ENCODE data around the gene CD96. TPM values are rescaled to one million over a fixed set of nuclear protein-coding genes. Genes with fewer than 3 reads are reported as not detected.
"Not testable (repeated sequence)": the region's sequence is repeated elsewhere in the genome, so short reads cannot be mapped to it uniquely, and the experiment has no call there.

The CD96 gene
- total RNA-seq, 1 donor from 2014 or later, result under 0.01 TPM

DNA sequence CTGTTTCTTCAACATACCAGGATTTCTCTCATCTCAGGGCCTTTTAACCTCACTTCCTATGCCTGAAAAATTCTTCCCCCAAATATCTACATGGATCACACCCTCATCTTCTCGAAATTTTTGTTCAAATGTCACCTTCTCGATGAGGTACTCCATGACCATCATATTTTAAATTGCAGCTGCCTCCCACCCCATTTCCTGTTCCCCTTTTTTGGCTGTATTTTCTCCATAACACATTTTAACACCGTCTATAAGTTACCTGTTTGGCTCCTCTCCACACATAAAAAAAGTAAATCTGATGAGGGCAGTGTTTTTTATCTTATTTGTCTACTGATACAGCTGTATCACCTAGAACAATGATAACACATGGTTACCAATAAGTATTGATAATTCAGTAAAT, 73.9 kb downstream of the CD96 start:
- Histone ChIP-seq H3K9me3 (ENCODE audit: control insufficient read depth in 3 of 3, low read length in 3 of 3) (peaks cover 0 to 2% (median 0%) of the 10 kb centered on the region in 3 donors), H3K36me3 (ENCODE audit: control insufficient read depth in 3 of 3, insufficient read depth in 3 of 3, low read length in 3 of 3) (no peaks in the 10 kb centered on the region), H3K27me3 (ENCODE audit: control insufficient read depth in 3 of 3, insufficient read depth in 3 of 3, low read length in 3 of 3) (no peaks in the 10 kb centered on the region), H3K4me3 (ENCODE audit: low read length in 3 of 3) (no peak overlapping the region), H3K4me1 (ENCODE audit: control insufficient read depth in 3 of 3, insufficient read depth in 3 of 3, low read length in 3 of 3) (no peaks in the 10 kb centered on the region), H3K9ac (ENCODE audit: low read depth in 1 of 3, low read length in 3 of 3) (no peak overlapping the region), H3K27ac (ENCODE audit: low read depth, low read length) (no peak overlapping the region)

DNA sequence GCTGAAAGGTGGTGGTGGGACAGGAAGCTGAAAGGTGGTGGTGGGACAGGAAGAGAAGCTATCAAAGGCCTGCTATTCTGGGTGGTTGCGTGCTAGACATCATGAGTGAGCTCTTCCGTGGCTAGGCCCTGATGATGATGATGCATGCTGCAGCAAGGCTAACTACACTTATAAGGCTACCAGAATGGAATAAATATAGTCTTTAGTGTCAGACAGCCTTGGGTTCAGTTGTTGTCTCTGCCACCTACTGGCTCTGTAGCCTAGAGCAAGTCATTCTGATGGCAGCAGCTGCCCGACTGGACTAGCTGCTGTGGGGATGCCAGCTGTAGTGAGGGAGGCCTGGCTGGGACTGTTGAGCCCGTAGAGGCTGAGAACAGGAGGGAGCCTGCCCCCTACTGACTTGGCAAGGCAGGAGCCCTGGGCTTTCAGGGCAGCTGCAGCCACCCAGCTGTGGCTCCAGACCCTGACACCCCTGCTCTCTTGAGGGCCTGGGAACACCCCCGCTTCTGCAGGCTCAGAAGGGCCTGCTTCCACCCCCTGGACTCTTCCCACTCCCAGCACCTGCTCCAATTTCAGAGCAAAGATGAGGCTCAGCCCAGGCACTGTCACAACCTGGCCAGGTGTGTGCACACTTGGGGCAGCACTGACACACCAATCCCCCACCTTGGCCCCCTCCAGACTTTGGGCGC, 74.6 kb downstream of the CD96 start:
- Histone ChIP-seq H3K27ac (ENCODE audit: low read depth, low read length) (no peak overlapping the region), H3K27me3 (ENCODE audit: control insufficient read depth in 3 of 3, insufficient read depth in 3 of 3, low read length in 3 of 3) (no peaks in the 10 kb centered on the region), H3K9me3 (ENCODE audit: control insufficient read depth in 3 of 3, low read length in 3 of 3) (peaks cover 0 to 2% (median 0%) of the 10 kb centered on the region in 3 donors)

DNA sequence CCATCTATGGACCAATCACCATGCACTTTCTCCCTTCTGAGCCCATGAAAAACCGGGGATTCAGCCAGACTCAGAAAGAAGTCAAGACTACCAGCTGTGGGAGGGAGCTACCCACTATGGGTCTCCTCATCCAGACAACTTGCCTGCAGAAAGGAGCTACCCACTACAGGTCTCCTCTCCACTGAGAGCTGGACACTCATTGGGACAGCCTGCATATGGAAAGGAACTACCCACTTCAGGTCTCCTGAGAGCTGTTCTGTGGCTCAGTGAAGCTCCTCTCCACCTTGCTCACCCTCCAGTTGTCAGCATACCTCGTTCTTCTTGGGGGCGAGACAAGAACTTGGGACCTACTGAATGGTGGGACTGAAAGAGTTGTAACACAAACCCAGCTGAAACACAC, 75.4 kb downstream of the CD96 start:
- Histone ChIP-seq H3K27me3 (ENCODE audit: control insufficient read depth in 3 of 3, insufficient read depth in 3 of 3, low read length in 3 of 3) (no peaks in the 10 kb centered on the region), H3K4me3 (ENCODE audit: low read length in 3 of 3) (no peak overlapping the region), H3K36me3 (ENCODE audit: control insufficient read depth in 3 of 3, insufficient read depth in 3 of 3, low read length in 3 of 3) (no peaks in the 10 kb centered on the region), H3K9me3 (ENCODE audit: control insufficient read depth in 3 of 3, low read length in 3 of 3) (peaks cover 0 to 2% (median 0%) of the 10 kb centered on the region in 3 donors), H3K27ac (ENCODE audit: low read depth, low read length) (no peak overlapping the region), H3K4me1 (ENCODE audit: control insufficient read depth in 3 of 3, insufficient read depth in 3 of 3, low read length in 3 of 3) (no peaks in the 10 kb centered on the region), H3K9ac (ENCODE audit: low read depth in 1 of 3, low read length in 3 of 3) (no peak overlapping the region)

More for the DNA sequence above, 74.6 kb downstream of the CD96 start:
- Histone ChIP-seq H3K4me1 (ENCODE audit: control insufficient read depth in 3 of 3, insufficient read depth in 3 of 3, low read length in 3 of 3) (no peaks in the 10 kb centered on the region), H3K36me3 (ENCODE audit: control insufficient read depth in 3 of 3, insufficient read depth in 3 of 3, low read length in 3 of 3) (no peaks in the 10 kb centered on the region), H3K4me3 (ENCODE audit: low read length in 3 of 3) (no peak overlapping the region), H3K9ac (ENCODE audit: low read depth in 1 of 3, low read length in 3 of 3) (no peak overlapping the region)

DNA sequence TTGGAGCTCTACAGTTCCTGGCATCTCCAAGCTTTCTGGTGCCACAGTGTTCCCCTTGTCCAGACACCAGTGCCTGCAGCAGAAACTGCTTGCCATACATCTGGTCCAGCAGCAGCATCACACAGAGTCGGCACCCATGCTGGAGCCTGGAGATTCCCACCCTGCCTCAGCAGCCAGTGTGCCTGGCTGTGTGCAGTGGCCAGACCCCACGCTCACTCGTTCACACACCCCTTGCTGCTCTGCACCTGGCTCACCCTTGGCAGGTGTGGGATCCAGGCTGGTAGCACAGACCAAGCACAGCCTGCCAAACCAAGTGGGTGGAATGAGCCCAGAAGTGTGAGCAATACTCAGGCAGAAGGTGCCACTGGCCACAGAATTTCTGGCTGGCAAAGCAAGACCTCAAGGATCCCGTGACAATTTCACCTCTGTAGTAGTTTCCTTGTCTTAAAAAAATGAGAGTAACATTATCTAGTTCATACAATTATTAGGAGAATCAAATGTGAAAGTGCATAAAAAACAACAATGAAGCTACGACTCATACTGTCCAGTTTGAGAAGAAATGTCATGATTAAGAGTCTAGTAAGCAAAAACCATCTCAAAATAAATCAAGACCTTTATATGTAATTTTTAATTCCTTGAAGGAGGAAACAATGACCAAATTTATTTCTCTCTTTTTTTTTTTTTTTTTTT, 76.1 kb downstream of the CD96 start:
- Histone ChIP-seq H3K4me3 (ENCODE audit: low read length in 3 of 3) (no peak overlapping the region), H3K36me3 (ENCODE audit: control insufficient read depth in 3 of 3, insufficient read depth in 3 of 3, low read length in 3 of 3) (no peaks in the 10 kb centered on the region), H3K9ac (ENCODE audit: low read depth in 1 of 3, low read length in 3 of 3) (no peak overlapping the region), H3K27ac (ENCODE audit: low read depth, low read length) (no peak overlapping the region), H3K27me3 (ENCODE audit: control insufficient read depth in 3 of 3, insufficient read depth in 3 of 3, low read length in 3 of 3) (no peaks in the 10 kb centered on the region), H3K9me3 (ENCODE audit: control insufficient read depth in 3 of 3, low read length in 3 of 3) (peaks cover 0 to 2% (median 0%) of the 10 kb centered on the region in 3 donors), H3K4me1 (ENCODE audit: control insufficient read depth in 3 of 3, insufficient read depth in 3 of 3, low read length in 3 of 3) (no peaks in the 10 kb centered on the region)

DNA sequence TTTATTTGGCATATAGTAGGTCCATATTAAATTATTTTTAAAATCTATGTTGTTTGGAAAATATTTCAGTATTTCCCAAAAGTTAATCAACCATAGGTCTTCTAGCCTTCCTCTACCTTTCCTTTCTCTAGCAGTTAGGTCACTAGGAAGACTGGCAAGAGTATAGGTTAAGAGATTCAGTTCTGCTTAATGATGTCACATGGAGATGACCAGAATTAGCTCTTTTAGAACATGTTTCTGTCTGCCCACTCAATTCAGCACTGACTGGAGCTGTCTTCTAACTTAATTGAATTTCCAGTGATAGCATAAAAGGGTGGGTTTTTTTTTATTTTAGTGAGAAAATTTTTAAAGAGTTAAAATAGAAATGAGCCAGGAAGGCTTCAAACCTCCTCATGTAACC, 76.9 kb downstream of the CD96 start:
- Histone ChIP-seq H3K27ac (ENCODE audit: low read depth, low read length) (no peak overlapping the region), H3K4me1 (ENCODE audit: control insufficient read depth in 3 of 3, insufficient read depth in 3 of 3, low read length in 3 of 3) (no peaks in the 10 kb centered on the region), H3K9me3 (ENCODE audit: control insufficient read depth in 3 of 3, low read length in 3 of 3) (peaks cover 0 to 2% (median 0%) of the 10 kb centered on the region in 3 donors), H3K36me3 (ENCODE audit: control insufficient read depth in 3 of 3, insufficient read depth in 3 of 3, low read length in 3 of 3) (no peaks in the 10 kb centered on the region), H3K4me3 (ENCODE audit: low read length in 3 of 3) (no peak overlapping the region), H3K9ac (ENCODE audit: low read depth in 1 of 3, low read length in 3 of 3) (no peak overlapping the region), H3K27me3 (ENCODE audit: control insufficient read depth in 3 of 3, insufficient read depth in 3 of 3, low read length in 3 of 3) (no peaks in the 10 kb centered on the region)

DNA sequence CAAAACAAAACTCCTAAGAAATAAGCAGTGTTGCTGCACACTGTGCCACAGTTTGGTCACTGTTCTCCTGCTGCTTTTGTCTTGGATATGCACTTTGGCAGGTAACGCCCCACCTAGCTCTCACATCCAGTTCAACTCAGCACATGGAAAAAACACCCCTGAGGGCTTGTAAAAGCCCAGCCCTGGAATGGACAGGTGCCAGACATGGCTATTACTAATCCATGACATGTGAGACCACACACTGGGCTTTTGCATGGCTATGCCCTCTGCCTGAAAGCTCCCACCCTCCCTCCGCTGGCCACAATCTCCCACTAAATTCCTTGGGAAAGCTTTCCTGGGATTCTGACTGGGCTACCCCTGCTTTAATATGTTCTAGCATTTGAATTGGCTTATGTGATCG, 77.8 kb downstream of the CD96 start:
- Histone ChIP-seq H3K27ac (ENCODE audit: low read depth, low read length) (no peak overlapping the region), H3K4me3 (ENCODE audit: low read length in 3 of 3) (no peak overlapping the region), H3K9me3 (ENCODE audit: control insufficient read depth in 3 of 3, low read length in 3 of 3) (peaks cover 0 to 2% (median 0%) of the 10 kb centered on the region in 3 donors), H3K9ac (ENCODE audit: low read depth in 1 of 3, low read length in 3 of 3) (no peak overlapping the region), H3K4me1 (ENCODE audit: control insufficient read depth in 3 of 3, insufficient read depth in 3 of 3, low read length in 3 of 3) (no peaks in the 10 kb centered on the region), H3K27me3 (ENCODE audit: control insufficient read depth in 3 of 3, insufficient read depth in 3 of 3, low read length in 3 of 3) (no peaks in the 10 kb centered on the region), H3K36me3 (ENCODE audit: control insufficient read depth in 3 of 3, insufficient read depth in 3 of 3, low read length in 3 of 3) (no peaks in the 10 kb centered on the region)

DNA sequence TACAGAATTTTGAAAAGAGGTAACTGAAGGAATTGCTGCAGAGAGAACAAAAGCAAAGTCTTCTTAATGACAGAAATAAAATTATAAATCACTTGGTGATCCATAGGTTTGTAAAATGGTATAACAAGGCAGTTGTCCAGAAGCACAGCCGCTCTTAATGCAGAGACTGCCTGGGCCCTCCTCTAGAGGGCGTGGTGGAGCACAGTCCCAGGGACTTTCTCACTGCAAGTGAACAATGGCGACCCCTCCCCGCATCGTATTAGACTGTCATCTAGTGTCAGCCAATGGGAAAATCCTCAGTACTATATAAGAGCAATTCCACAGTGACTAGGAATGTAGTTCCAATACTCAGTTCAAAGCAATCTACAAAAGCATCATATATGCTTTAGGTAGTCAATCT, 79.5 kb downstream of the CD96 start:
- H3K4me1 ChIP-seq (ENCODE audit: control insufficient read depth in 3 of 3, insufficient read depth in 3 of 3, low read length in 3 of 3), result no peaks in the 10 kb centered on the region
- no peak overlapping the region for H3K9ac ChIP-seq (ENCODE audit: low read depth in 1 of 3, low read length in 3 of 3)
- no peak overlapping the region for H3K27ac ChIP-seq (ENCODE audit: low read depth, low read length)
- no peaks in the 10 kb centered on the region for H3K36me3 ChIP-seq (ENCODE audit: control insufficient read depth in 3 of 3, insufficient read depth in 3 of 3, low read length in 3 of 3)
- H3K9me3 ChIP-seq (ENCODE audit: control insufficient read depth in 3 of 3, low read length in 3 of 3), result peaks cover 0 to 2% (median 0%) of the 10 kb centered on the region in 3 donors
- no peak overlapping the region for H3K4me3 ChIP-seq (ENCODE audit: low read length in 3 of 3)
- no peaks in the 10 kb centered on the region for H3K27me3 ChIP-seq (ENCODE audit: control insufficient read depth in 3 of 3, insufficient read depth in 3 of 3, low read length in 3 of 3)

DNA sequence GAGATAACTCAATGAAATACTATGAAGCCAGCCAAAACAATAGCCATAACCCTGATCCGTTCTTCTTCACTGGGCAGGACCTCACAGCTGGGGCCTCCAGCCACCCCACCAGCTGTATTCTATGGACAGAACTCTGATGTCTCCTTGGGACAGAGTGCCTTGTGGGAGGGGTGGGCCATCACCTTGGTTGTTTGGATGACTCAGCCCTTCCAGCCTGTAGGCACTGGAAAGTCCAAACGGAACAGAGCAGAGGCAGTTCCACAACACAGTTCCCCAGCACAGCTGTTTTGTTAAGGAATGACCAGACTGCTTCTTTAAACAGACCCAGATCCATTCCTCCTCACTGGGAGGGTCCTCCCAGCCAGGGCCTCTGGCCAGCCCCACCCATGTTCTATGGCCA, 85.1 kb downstream of the CD96 start:
- H3K4me1 ChIP-seq (ENCODE audit: control insufficient read depth in 3 of 3, insufficient read depth in 3 of 3, low read length in 3 of 3), result no peaks in the 10 kb centered on the region
- H3K9me3 ChIP-seq (ENCODE audit: control insufficient read depth in 3 of 3, low read length in 3 of 3), result no peaks in the 10 kb centered on the region
- no peak overlapping the region for H3K4me3 ChIP-seq (ENCODE audit: low read length in 3 of 3)
- H3K27ac ChIP-seq (ENCODE audit: low read depth, low read length), result no peak overlapping the region
- H3K36me3 ChIP-seq (ENCODE audit: control insufficient read depth in 3 of 3, insufficient read depth in 3 of 3, low read length in 3 of 3), result no peaks in the 10 kb centered on the region
- H3K9ac ChIP-seq (ENCODE audit: low read depth in 1 of 3, low read length in 3 of 3), result no peak overlapping the region
- no peaks in the 10 kb centered on the region for H3K27me3 ChIP-seq (ENCODE audit: control insufficient read depth in 3 of 3, insufficient read depth in 3 of 3, low read length in 3 of 3)

DNA sequence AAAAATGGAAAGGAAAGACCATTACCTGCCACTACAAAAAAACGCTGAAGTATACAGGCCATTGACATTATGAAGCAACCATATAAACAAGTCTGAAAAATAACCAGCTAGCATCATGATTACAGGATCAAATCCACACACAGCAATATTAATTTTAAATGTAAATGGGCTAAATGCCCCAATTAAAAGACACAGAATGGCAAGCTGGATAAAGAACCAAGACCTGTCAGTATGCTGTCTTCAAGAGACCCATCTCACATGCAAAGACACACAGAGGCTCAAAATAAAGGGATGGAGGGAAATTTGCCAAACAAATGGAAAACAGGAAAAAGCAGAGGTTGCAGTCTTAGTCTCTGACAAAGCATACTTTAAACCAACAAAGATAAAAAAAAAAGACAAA, 87.0 kb downstream of the CD96 start:
- H3K9ac ChIP-seq (ENCODE audit: low read depth in 1 of 3, low read length in 3 of 3); H3K4me3 ChIP-seq (ENCODE audit: low read length in 3 of 3); H3K27ac ChIP-seq (ENCODE audit: low read depth, low read length); H3K36me3 ChIP-seq (ENCODE audit: control insufficient read depth in 3 of 3, insufficient read depth in 3 of 3, low read length in 3 of 3); H3K9me3 ChIP-seq (ENCODE audit: control insufficient read depth in 3 of 3, low read length in 3 of 3); H3K4me1 ChIP-seq (ENCODE audit: control insufficient read depth in 3 of 3, insufficient read depth in 3 of 3, low read length in 3 of 3); H3K27me3 ChIP-seq (ENCODE audit: control insufficient read depth in 3 of 3, insufficient read depth in 3 of 3, low read length in 3 of 3): not testable (repeated sequence)

DNA sequence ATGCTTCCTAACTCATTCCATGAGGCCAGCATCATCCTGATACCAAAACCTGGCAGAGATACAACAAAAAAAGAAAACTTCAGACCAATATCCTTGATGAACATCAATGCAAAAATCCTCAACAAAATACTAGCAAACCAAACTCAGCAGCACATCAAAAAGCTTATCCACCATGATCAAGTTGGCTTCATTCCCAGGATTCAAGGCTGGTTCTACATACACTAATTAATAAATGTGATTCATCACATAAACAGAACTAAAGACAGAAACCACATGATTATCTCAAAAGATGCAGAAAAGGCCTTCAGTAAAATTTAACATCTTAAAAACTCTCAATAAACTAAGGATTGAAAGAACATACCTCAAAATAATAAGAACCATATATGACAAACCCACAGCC, 88.6 kb downstream of the CD96 start:
- not testable (repeated sequence) for H3K36me3 ChIP-seq (ENCODE audit: control insufficient read depth in 3 of 3, insufficient read depth in 3 of 3, low read length in 3 of 3); H3K9ac ChIP-seq (ENCODE audit: low read depth in 1 of 3, low read length in 3 of 3); H3K9me3 ChIP-seq (ENCODE audit: control insufficient read depth in 3 of 3, low read length in 3 of 3); H3K27me3 ChIP-seq (ENCODE audit: control insufficient read depth in 3 of 3, insufficient read depth in 3 of 3, low read length in 3 of 3); H3K27ac ChIP-seq (ENCODE audit: low read depth, low read length); H3K4me1 ChIP-seq (ENCODE audit: control insufficient read depth in 3 of 3, insufficient read depth in 3 of 3, low read length in 3 of 3); H3K4me3 ChIP-seq (ENCODE audit: low read length in 3 of 3)

All from skeletal muscle tissue (tissue), 4 donors.